CD4-positive, alpha-beta T cell treated with Interleukin-21 for 1 hour (primary cell): ENCODE data around the gene RNF123.

ENCODE experiments used
- DNase-seq: peaks from one replicate; pipeline ENCODE4 v3.0.0-alpha.2; 2020

RNF123 gene

GRCh38 chr3:49705390-49705960 is 16.1 kb downstream of the RNF123 start:
- DNase-seq, result no peak

- no peak for DNase-seq
These were observed 17.2 kb downstream of the RNF123 start for GRCh38 chr3:49706456-49707112.

- DNase-seq, result no peak
These were observed 17.7 kb downstream of the RNF123 start for GRCh38 chr3:49707113-49707480.

GRCh38 chr3:49709852-49710251 is 20.5 kb downstream of the RNF123 start:
- no peak for DNase-seq

- no peak for DNase-seq
These were observed 22.1 kb downstream of the RNF123 start for GRCh38 chr3:49711489-49711888.

- no peak for DNase-seq
These were observed 22.8 kb downstream of the RNF123 start for GRCh38 chr3:49712166-49712565.

- no peak for DNase-seq
These were observed 23.4 kb downstream of the RNF123 start for GRCh38 chr3:49712631-49713317.

GRCh38 chr3:49713336-49714105 is 24.2 kb downstream of the RNF123 start:
- no peak for DNase-seq

GRCh38 chr3:49714728-49715550 is 25.6 kb downstream of the RNF123 start:
- DNase-seq, result no peak

- DNase-seq, result no peak
These were observed 26.3 kb downstream of the RNF123 start for GRCh38 chr3:49715611-49716121.

- DNase-seq, result no peak
These were observed 26.8 kb downstream of the RNF123 start for GRCh38 chr3:49716169-49716568.

GRCh38 chr3:49716691-49717210 is 27.4 kb downstream of the RNF123 start:
- no peak for DNase-seq

GRCh38 chr3:49717211-49717958 is 28.0 kb downstream of the RNF123 start:
- no peak for DNase-seq

GRCh38 chr3:49717959-49718857 is 28.9 kb downstream of the RNF123 start:
- no peak for DNase-seq

GRCh38 chr3:49718858-49719213 is 29.5 kb downstream of the RNF123 start:
- DNase-seq, result no peak

- peak; percentile 91 for DNase-seq
These were observed 30.0 kb downstream of the RNF123 start, which contains the start of gene AMIGO3 for GRCh38 chr3:49719214-49719884. Gene AMIGO3, minus strand, starts transcription at chr3:49719684. Its CDS starts 219 bp downstream, at chr3:49719465.

GRCh38 chr3:49720855-49721595 is 31.7 kb downstream of the RNF123 start:
- DNase-seq, result no peak

GRCh38 chr3:49721596-49721895 is 32.2 kb downstream of the RNF123 start:
- no peak for DNase-seq
